GOT3 (cell line): ENCODE data around the gene CSMD2.
"Not testable (repeated sequence)": the region's sequence is repeated elsewhere in the genome, so short reads cannot be mapped to it uniquely, and the experiment has no call there.

Experiments used
- DNase-seq: peaks from one replicate; lab custom pipeline; 2025; ENCODE audit warnings: mixed read lengths; lab: John Stamatoyannopoulos, UW

The CSMD2 gene

GRCh38 chr1:33548319-33548718, 616.7 kb downstream of the CSMD2 start:
- no peak for DNase-seq

- no peak for DNase-seq
Observed at GRCh38 chr1:33547576-33547975, 617.5 kb downstream of the CSMD2 start.

- no peak for DNase-seq
Observed at GRCh38 chr1:33541966-33542365, 623.1 kb downstream of the CSMD2 start.

GRCh38 chr1:33537885-33538284, 627.1 kb downstream of the CSMD2 start:
- DNase-seq, result no peak

GRCh38 chr1:33535334-33535733, 629.7 kb downstream of the CSMD2 start:
- no peak for DNase-seq

- DNase-seq, result no peak
Observed at GRCh38 chr1:33532936-33533335, 632.1 kb downstream of the CSMD2 start.

- no peak for DNase-seq
Observed at GRCh38 chr1:33532250-33532649, 632.8 kb downstream of the CSMD2 start.

- DNase-seq, result no peak
Observed at GRCh38 chr1:33529957-33530356, 635.1 kb downstream of the CSMD2 start.

GRCh38 chr1:33527934-33528333, 637.1 kb downstream of the CSMD2 start:
- no peak for DNase-seq

- DNase-seq, result no peak
Observed at GRCh38 chr1:33524586-33524985, 640.4 kb downstream of the CSMD2 start.

- DNase-seq, result no peak
Observed at GRCh38 chr1:33519240-33519884, 645.7 kb downstream of the CSMD2 start.

- no peak for DNase-seq
Observed at GRCh38 chr1:33517596-33518250, 647.3 kb downstream of the CSMD2 start.

GRCh38 chr1:33516891-33517567, 648.0 kb downstream of the CSMD2 start:
- no peak for DNase-seq

GRCh38 chr1:33516428-33516827, 648.6 kb downstream of the CSMD2 start:
- DNase-seq, result no peak

GRCh38 chr1:33515607-33516006, 649.4 kb downstream of the CSMD2 start:
- DNase-seq, result no peak

- DNase-seq, result no peak
Observed at GRCh38 chr1:33515112-33515511, 649.9 kb downstream of the CSMD2 start.

GRCh38 chr1:33512226-33513011, 652.6 kb downstream of the CSMD2 start:
- DNase-seq, result no peak

- not testable (repeated sequence) for DNase-seq
Observed at GRCh38 chr1:33509276-33509675, 655.8 kb downstream of the CSMD2 start.

- DNase-seq, result no peak
Observed at GRCh38 chr1:33508151-33508550, 656.9 kb downstream of the CSMD2 start.

- DNase-seq, result no peak
Observed at GRCh38 chr1:33507661-33508060, 657.4 kb downstream of the CSMD2 start.

- DNase-seq, result no peak
Observed at GRCh38 chr1:33503506-33503905, 661.5 kb downstream of the CSMD2 start.

GRCh38 chr1:33502726-33503125, 662.3 kb downstream of the CSMD2 start:
- DNase-seq, result no peak

- DNase-seq, result no peak
Observed at GRCh38 chr1:33501774-33502173, 663.3 kb downstream of the CSMD2 start.
